H54 (cell line): ENCODE results near the gene ABCA4.
A peak's percentile ranks its signal among the peaks of the same experiment; 100 is the strongest.

ENCODE experiments used
- DNase-seq: peaks from one replicate; pipeline ENCODE4 v3.0.0; 2011; ENCODE audit warnings: low spot score, mixed read lengths; ENCODE audit not compliant: insufficient read length
- FAIRE-seq: peaks from 3 replicates; lab custom pipeline; 2011; peaks lifted over from hg19 to GRCh38; lab: Jason Lieb, UNC
- POLR2A ChIP-seq: IDR thresholded peaks from 2 replicates; pipeline ENCODE4 v1.6.1; 2011; ENCODE audit warnings: low read depth, mild to moderate bottlenecking, low read length

The ABCA4 gene

DNA sequence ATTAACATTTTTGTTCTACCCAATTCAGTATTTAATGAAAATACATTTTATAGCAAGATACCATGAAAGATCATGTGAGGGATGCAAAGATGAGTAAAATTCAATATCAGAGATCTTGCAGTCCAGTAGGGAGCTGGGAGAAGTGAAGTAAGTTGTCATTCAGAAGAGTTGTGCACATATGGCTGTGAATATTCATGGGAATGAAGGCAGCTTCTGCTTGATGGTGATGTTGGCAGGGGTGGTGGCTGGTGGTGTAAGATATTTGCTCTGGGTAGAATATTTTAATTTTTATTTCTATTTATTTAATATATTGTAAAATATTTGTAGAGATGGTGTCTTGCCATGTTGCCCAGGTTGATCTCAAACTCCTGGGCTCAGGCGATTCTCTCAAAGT lies 139.7 kb downstream of the ABCA4 start:
- no peak for DNase-seq
- no peak for TF ChIP-seq POLR2A
- no peak for FAIRE-seq

- no peak for DNase-seq
- FAIRE-seq = no peak
- no peak for TF ChIP-seq POLR2A
These were observed 140.4 kb downstream of the ABCA4 start for GRCh38 chr1:93980320-93981273.

DNA sequence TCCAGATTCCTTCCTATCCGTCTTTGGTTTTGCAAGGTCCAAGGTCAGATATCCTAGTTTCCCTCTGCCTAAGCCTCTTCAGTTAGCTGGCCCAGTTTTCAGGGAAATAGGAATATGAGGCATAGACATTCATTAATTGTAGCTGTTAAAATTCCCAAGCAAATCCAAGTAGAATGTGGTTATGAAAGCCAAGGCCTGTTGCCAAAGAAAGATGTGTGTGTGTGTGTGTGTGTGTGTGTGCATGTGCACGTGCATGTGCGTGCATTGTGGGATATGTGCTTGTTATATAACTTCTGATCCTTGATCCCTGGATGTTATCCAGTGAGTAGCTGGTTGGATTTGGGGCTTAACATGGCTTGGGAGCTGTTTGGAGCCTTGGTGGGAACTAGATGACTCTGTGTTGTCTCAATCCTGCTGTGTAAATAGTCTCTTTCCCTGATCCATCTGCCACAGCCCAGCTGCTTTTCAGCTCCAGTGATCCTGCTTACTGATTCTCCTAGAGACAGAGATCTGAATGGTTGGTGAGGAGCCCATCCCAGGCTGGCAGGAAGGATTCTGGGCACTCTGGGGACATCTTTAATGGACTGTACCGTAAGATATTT lies 141.1 kb downstream of the ABCA4 start:
- TF ChIP-seq POLR2A = no peak
- no peak for DNase-seq
- FAIRE-seq = no peak

- DNase-seq (no peak), FAIRE-seq (no peak)
- no peak for TF ChIP-seq POLR2A
These were observed 141.8 kb downstream of the ABCA4 start for GRCh38 chr1:93979040-93979717.

- no peak for TF ChIP-seq POLR2A
- peak; percentile 21 for DNase-seq
- FAIRE-seq = no peak
These were observed 143.4 kb downstream of the ABCA4 start for GRCh38 chr1:93977598-93977945.

DNA sequence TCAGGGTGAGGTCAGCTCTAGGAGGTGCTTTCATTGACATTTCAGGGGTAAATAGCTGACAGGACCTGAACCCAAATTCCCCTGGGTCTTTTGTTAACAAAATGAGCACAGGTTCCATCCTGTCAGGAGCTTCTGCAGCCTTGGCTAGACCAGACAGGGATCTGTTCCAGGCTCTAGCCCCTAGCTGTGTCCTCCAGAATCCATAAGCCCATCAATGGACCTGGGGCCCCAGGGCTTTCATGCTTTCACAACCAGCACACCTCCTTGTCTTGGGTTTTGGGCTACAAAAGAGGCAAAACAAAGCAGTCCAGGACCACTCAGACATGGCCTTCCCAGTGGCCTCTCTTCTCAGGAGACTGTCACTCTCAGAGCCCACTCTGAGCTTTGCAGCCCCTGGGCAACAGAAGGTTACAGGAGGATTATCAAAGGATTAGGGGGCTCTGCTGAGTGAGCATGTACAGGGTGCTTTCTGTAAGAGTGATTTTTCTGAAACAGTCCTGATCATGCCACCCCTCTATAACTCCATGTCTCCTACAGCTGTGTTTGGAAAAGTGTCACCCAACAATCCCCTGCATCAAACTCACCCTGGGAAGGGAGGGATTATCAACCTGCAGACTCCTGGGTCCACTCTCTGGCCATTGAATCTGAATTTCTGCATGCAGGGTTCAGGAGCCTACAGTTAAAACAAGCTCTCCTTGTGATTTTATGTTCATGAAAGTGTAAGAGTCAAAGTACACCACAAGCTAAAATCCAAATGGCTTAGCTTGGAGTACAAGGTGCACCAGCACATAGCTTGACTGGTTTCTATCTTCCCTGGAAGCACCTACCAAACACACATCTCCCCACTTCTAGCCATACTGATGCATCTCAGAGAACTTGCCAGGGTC lies 144.0 kb downstream of the ABCA4 start:
- FAIRE-seq = no peak
- no peak for DNase-seq
- no peak for TF ChIP-seq POLR2A

DNA sequence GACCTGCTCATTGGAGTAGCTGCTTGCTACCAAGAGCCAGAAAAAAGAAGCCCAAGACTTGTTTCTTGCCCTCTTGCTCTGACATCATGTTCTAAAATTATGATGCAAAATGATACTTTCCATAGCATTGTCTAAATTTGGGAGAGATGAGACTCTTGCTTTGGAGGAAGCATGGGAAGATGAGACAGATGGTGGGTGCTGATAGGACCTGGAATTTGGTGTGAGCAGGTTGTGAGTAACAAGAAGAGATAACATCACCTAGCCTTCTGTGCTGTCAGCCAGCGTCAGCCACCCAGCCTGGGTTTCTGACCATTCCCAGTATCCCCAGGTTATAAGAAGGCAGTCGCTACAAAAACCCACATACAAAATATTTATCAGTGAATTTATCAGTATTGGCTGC lies 144.7 kb downstream of the ABCA4 start:
- DNase-seq (no peak), FAIRE-seq (no peak)
- TF ChIP-seq POLR2A = no peak

GRCh38 chr1:93972341-93972740 lies 148.6 kb downstream of the ABCA4 start:
- TF ChIP-seq POLR2A = no peak
- no peak for FAIRE-seq

DNA sequence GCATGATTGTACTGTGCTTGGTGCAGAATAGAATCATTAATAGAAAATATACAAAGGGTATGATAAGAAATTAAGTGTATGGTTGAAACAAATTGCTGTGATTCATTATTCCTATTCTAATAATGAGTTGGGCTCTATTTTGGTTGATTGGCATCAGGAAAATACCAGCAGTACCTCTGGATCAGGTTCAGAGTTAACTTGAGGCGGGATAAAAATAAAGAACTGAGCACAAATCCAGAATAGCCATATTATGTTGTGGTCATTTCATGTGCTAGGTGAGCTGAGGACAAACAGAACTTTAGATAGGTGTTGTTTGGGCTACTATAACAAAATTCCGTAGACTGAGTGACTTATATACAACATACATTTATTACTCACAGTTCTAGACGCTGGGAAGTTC lies 151.1 kb downstream of the ABCA4 start:
- TF ChIP-seq POLR2A = no peak
- DNase-seq (no peak), FAIRE-seq (no peak)

More at GRCh38 chr1:93972341-93972740, 148.6 kb downstream of the ABCA4 start:
- no peak for DNase-seq

GRCh38 chr1:93969371-93969770 lies 151.6 kb downstream of the ABCA4 start:
- FAIRE-seq (no peak), DNase-seq (no peak)
- TF ChIP-seq POLR2A = no peak

GRCh38 chr1:93967306-93967705 lies 153.6 kb downstream of the ABCA4 start:
- FAIRE-seq (no peak), DNase-seq (no peak)
- TF ChIP-seq POLR2A = no peak

GRCh38 chr1:93965888-93966287 lies 155.1 kb downstream of the ABCA4 start:
- TF ChIP-seq POLR2A = no peak
- FAIRE-seq = no peak
- DNase-seq = no peak

DNA sequence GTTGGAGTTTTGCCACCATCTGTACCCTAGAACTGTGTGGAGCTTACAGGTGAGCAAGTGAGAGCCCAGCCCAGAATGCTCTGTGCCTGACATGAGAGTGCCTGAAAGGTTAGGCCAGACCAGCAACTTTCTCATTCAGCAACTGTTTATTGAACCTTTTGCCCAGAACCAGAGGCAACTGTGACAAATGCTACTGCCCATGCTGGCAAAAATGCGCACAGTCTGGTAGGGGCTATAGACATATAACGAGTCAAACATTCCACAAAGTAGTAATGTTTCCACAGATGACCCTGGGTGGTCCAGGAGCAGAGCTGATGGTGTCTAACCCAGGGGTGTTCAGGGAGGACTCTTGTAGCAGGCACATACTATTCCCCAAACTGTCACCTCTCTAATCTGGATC lies 155.7 kb downstream of the ABCA4 start:
- FAIRE-seq (no peak), DNase-seq (no peak)
- no peak for TF ChIP-seq POLR2A
